ENCODE data around the gene IDH3G. TPM values are rescaled to one million over a fixed set of nuclear protein-coding genes. Genes with fewer than 3 reads are reported as not detected.
A peak's percentile ranks its signal among the peaks of the same experiment; 100 is the strongest.

Gene IDH3G
- total and polyA plus RNA-seq, 2 of the 8 experiments (the other 6 are each of a cell fraction or from before 2014, with no cell fraction given): 39.4 to 66.7 TPM

- Histone ChIP-seq H3K9ac (replicated peaks in 1 of 4; ENCODE audit: extremely low read depth in 1 of 4, low read depth in 3 of 4, low read length in 3 of 4) (no peak overlapping the region), H3K79me1 (ENCODE audit: low read depth, low read length) (no peaks in the 10 kb centered on the region; the same call in 1 of the 2 replicates), H3K79me2 (ENCODE audit: control insufficient read depth in 1 of 2, insufficient read depth in 2 of 2, low read length in 2 of 2) (peaks cover 26 to 68% of the 10 kb centered on the region in 2 experiments), H3K56ac (replicated peaks; ENCODE audit: insufficient read length, low read depth, low read length) (no peak overlapping the region), H3K14ac (ENCODE audit: insufficient read length) (no peak overlapping the region), H4K5ac (ENCODE audit: insufficient read length, low read depth, low read length) (no peak overlapping the region), H2BK120ac (replicated peaks; ENCODE audit: low read depth, low read length) (peak overlapping the region; percentile 47), H3K4me1 (replicated peaks in 1 of 4; ENCODE audit: control insufficient read depth in 3 of 4, insufficient read depth in 4 of 4, low read length in 3 of 4) (peaks cover 6 to 22% (median 13%) of the 10 kb centered on the region in 4 experiments; a peak in 6 of 7 replicates), H2AK5ac (ENCODE audit: low read depth, low read length) (no peak overlapping the region), H2BK20ac (ENCODE audit: low read length) (0 out of 2 replicates have a peak overlapping the region, but pooled peaks have one; percentile 80), H3K9me3 (ENCODE audit: insufficient read depth in 2 of 2, low read depth in 1 of 2, low read length in 1 of 2) (no peaks in the 10 kb centered on the region), H2BK5ac (ENCODE audit: low read depth, low read length) (no peak overlapping the region; the same call in 1 of the 2 replicates), H3K4me2 (ENCODE audit: insufficient read depth in 1 of 2, low read depth in 2 of 2, low read length in 2 of 2) (peak overlapping the region; percentile 38 to 61), H3K4me3 (ENCODE audit: extremely low read depth in 1 of 4, insufficient read depth in 2 of 4, low read depth in 3 of 4, low read length in 4 of 4) (peak overlapping the region in 1 of 4 experiments; percentile 78; a peak in 2 of 8 replicates), H3K4ac (replicated peaks; ENCODE audit: insufficient read length, low read depth, low read length) (no peak overlapping the region), H3K27ac (ENCODE audit: low read depth, low read length) (no peak overlapping the region; the same call in 1 of the 2 replicates), H3K23ac (ENCODE audit: insufficient read length) (no peak overlapping the region), H3K18ac (ENCODE audit: extremely low read depth, low read length) (no peak overlapping the region; the same call in 1 of the 2 replicates), H2AFZ (ENCODE audit: low read length) (no peak overlapping the region), H3K36me3 (ENCODE audit: control insufficient read depth in 2 of 4, insufficient read depth in 4 of 4, low read length in 3 of 4) (no peaks in the 10 kb centered on the region; a peak in 1 of 8 replicates), H4K8ac (ENCODE audit: extremely low read depth, insufficient read depth, low read length) (no peak overlapping the region), H3K27me3 (replicated peaks in 1 of 4; ENCODE audit: control insufficient read depth in 3 of 4, extremely low read depth in 1 of 4, insufficient read depth in 3 of 4, low read length in 3 of 4) (peaks cover 0 to 3% (median under 1%) of the 10 kb centered on the region in 4 experiments; a peak in 2 of 7 replicates), H2BK15ac (ENCODE audit: low read length) (no peak overlapping the region), H2BK12ac (ENCODE audit: low read depth, low read length) (no peak overlapping the region), H4K91ac (replicated peaks; ENCODE audit: insufficient read length, low read length) (no peak overlapping the region), H4K20me1 (replicated peaks in 1 of 2; ENCODE audit: control insufficient read depth in 1 of 2, insufficient read depth in 2 of 2, low read length in 2 of 2) (peaks cover 0 to 2% of the 10 kb centered on the region in 2 experiments), H3K23me2 (ENCODE audit: low read depth, low read length) (no peaks in the 10 kb centered on the region)
- TF ChIP-seq TCF12 (IDR thresholded peaks at IDR 0.05; ENCODE audit: low read depth, low read length): no peak
- TF ChIP-seq NANOG (IDR thresholded peaks at IDR 0.05; ENCODE audit: insufficient read depth, low read depth, low read length, poor library complexity, severe bottlenecking): peak; percentile 71
- DNase-seq (ENCODE audit: low read depth in 1 of 2, low spot score in 2 of 2): no peak
- CTCF ChIA-PET (ENCODE audit: partially characterized antibody): interaction anchor here (1.4 kb wide), 1 partner anchor 8 kb away, joined by 4 read pairs; no protein-coding TSS in a partner anchor
- 37% methylated on average over 3 of the region's 3 CpGs; no CpG with 5 or more reads in 1 of the 2 experiments for WGBS, 2 experiments (ENCODE audit: extremely low coverage in 1 of 2, insufficient coverage in 1 of 2, insufficient read length in 1 of 2, insufficient replicate concordance in 2 of 2, low coverage in 1 of 2, low lambda C conversion rate in 2 of 2, missing lambda C conversion rate in 1 of 2)
- POLR2A ChIA-PET (ENCODE audit: partially characterized antibody): interaction anchor here (0.7 to 3.6 kb wide), 2 partner anchors 8 to 13 kb away, joined by 3 to 23 read pairs; no protein-coding TSS in a partner anchor
- peak; percentile 98 for FAIRE-seq
Observed at GRCh38 chrX:153827016-153827415, 32.8 kb upstream of the IDH3G start.

All from H1 (cell line).